Measurements from ENCODE around the gene TBCB. TPM values are rescaled to one million over a fixed set of nuclear protein-coding genes. Genes with fewer than 3 reads are reported as not detected.
"Not testable (repeated sequence)": the region's sequence is repeated elsewhere in the genome, so short reads cannot be mapped to it uniquely, and the experiment has no call there.

TBCB gene, protein sequence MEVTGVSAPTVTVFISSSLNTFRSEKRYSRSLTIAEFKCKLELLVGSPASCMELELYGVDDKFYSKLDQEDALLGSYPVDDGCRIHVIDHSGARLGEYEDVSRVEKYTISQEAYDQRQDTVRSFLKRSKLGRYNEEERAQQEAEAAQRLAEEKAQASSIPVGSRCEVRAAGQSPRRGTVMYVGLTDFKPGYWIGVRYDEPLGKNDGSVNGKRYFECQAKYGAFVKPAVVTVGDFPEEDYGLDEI
- 384 and 395 TPM in 2 replicates for polyA plus RNA-seq (2011; rRNA removed)
- polyA plus RNA-seq (2012; cell fraction: cytosol; rRNA removed): 1,257 and 1,314 TPM in 2 replicates
- polyA plus RNA-seq (2012; cell fraction: nucleus; rRNA removed): 726 and 838 TPM in 2 replicates
- polyA plus RNA-seq (2017; fragmentation: RNase III; extraction: RNeasy Plus Mini Kit Qiagen cat#74134 plus additional on column Dnase treatment): 352 to 400 TPM (median 397 TPM) in 3 replicates
- polyA minus RNA-seq (2011; rRNA and poly(A)+ RNA removed): 256 and 287 TPM in 2 replicates

DNA sequence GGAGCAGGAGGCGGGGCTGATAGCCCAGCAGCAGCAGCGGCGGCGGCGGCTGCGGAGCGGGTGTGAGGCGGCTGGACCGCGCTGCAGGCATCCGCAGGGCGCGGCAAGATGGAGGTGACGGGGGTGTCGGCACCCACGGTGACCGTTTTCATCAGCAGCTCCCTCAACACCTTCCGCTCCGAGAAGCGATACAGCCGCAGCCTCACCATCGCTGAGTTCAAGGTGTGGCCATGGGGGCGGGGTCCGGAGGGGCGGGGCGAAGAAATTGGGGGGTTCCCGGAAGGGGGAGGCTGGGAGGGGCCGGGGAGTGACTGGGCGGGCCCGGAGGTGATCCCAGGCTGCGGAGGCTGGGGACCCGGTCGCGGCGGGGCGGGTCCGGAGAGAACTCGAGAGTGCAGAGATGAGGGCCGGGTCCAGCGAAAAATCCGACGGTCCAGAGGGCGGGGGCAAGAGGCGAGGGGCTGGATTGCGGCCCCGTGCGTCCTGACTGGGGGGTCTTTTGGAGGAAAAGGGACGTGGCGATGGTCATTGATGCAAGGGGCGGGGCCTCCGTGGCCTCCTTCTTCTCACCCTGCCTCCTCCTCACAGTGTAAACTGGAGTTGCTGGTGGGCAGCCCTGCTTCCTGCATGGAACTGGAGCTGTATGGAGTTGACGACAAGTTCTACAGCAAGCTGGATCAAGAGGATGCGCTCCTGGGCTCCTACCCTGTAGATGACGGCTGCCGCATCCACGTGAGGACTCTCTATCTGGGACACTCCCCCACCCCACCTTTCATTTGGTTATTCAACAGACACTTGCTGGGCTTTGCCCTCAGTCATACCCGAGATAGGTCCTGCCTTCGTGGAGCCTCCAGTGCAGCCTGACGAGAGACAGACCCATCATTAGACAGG is at the start of gene TBCB:
TBCB (plus strand) TSS at position 16 of the 891 bp plus-strand sequence; CDS start at position 109, 93 bp downstream.
- Histone ChIP-seq H3K27ac (peak within 1 kb of the TSS; percentile 89 to 91), H3K9me3 (no peaks in the 10 kb centered on the region), H3K4me1 (peaks cover 25% of the 10 kb centered on the region), H3K4me2 (peak within 1 kb of the TSS; percentile 86), H3K4me3 (peak within 1 kb of the TSS; percentile 75)
- TF ChIP-seq SMC3 (IDR thresholded peaks at IDR 0.05): no peak
- TF ChIP-seq, protein P1, sequence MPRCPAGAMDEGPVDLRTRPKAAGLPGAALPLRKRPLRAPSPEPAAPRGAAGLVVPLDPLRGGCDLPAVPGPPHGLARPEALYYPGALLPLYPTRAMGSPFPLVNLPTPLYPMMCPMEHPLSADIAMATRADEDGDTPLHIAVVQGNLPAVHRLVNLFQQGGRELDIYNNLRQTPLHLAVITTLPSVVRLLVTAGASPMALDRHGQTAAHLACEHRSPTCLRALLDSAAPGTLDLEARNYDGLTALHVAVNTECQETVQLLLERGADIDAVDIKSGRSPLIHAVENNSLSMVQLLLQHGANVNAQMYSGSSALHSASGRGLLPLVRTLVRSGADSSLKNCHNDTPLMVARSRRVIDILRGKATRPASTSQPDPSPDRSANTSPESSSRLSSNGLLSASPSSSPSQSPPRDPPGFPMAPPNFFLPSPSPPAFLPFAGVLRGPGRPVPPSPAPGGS (IDR thresholded peaks at IDR 0.05): peak; percentile 10; the same call in 2 of the 3 replicates
- TF ChIP-seq TFCP2L1 (CRISPR knock-in tag; IDR thresholded peaks at IDR 0.05): no peak
- peak; percentile 73 for TF ChIP-seq MYC (IDR thresholded peaks at IDR 0.05; ENCODE audit: borderline replicate concordance, low read length)
- TF ChIP-seq PHF8 (IDR thresholded peaks at IDR 0.05; ENCODE audit: borderline replicate concordance, low read depth): peak; percentile 85
- TF ChIP-seq POLR2A (IDR thresholded peaks at IDR 0.05; ENCODE audit: low read length): peak; percentile 92
- TF ChIP-seq ESRRA (IDR thresholded peaks at IDR 0.05; ENCODE audit: borderline replicate concordance, low read length): 0 out of 2 replicates have a peak, but pooled peaks have one; percentile 28
- TF ChIP-seq CHD2 (IDR thresholded peaks at IDR 0.05; ENCODE audit: low read length, partially characterized antibody): peak; percentile 28
- TF ChIP-seq MAZ (IDR thresholded peaks at IDR 0.05; ENCODE audit: borderline replicate concordance, low read depth, low read length): no peak
- TF ChIP-seq JUN (IDR thresholded peaks at IDR 0.05): peak in 1 of 2 experiments; percentile 69; a peak in 3 of 5 replicates
- TF ChIP-seq, protein P2, sequence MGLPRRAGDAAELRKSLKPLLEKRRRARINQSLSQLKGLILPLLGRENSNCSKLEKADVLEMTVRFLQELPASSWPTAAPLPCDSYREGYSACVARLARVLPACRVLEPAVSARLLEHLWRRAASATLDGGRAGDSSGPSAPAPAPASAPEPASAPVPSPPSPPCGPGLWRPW (IDR thresholded peaks at IDR 0.05): no peak
- no peak for TF ChIP-seq HOXB5 (CRISPR knock-in tag; IDR thresholded peaks at IDR 0.05)
- no peak for TF ChIP-seq NR3C1 (IDR thresholded peaks at IDR 0.05)
- ATAC-seq (peak; percentile 55 to 70), DNase-seq (ENCODE audit: low read depth in 1 of 2, low spot score in 1 of 2) (peak; percentile 56 to 86), FAIRE-seq (no peak)
- POLR2A ChIA-PET: interaction anchor here (0.6 to 3.4 kb wide), 37 partner anchors 9 to 1792 kb away, joined by 3 to 65 read pairs (median 4); partner anchors contain the start of genes ALKBH6, CAPNS1, LIN37 and PSENEN
- CTCF ChIA-PET: interaction anchor here (0.6 to 6.5 kb wide), 10 partner anchors 12 to 92 kb away, joined by 3 to 82 read pairs (median 5); partner anchors contain the start of gene CAPNS1
- 7% methylated on average over 49 of the region's 59 CpGs for WGBS (ENCODE audit: missing lambda C conversion rate)

DNA sequence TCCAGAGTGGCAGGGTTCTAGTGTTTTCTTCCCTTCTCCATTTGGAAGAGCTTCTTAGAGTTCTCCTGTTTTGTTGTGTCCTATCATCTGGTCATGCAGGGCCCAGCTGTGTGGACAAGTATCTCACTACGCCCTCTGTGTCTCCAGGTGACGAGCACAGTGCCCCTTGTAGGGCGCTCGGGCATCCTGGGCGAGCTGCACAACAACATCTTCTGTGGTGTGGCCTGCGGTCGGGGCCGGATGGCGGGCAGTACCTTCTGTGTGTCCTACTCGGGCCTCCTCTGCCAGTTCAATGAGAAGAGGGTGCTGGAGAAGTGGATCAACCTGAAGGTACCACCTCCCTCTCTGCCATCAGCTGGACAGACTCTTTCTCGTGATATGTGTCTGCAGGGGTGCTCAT is 47.6 kb upstream of the TBCB start:
- TF ChIP-seq, protein P3, sequence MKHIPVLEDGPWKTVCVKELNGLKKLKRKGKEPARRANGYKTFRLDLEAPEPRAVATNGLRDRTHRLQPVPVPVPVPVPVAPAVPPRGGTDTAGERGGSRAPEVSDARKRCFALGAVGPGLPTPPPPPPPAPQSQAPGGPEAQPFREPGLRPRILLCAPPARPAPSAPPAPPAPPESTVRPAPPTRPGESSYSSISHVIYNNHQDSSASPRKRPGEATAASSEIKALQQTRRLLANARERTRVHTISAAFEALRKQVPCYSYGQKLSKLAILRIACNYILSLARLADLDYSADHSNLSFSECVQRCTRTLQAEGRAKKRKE (CRISPR knock-in tag; IDR thresholded peaks at IDR 0.05; ENCODE audit: low read depth): no peak
- no peak for TF ChIP-seq HOXB5 (CRISPR knock-in tag; IDR thresholded peaks at IDR 0.05)
- TF ChIP-seq GATA3 (IDR thresholded peaks at IDR 0.05; ENCODE audit: borderline replicate concordance): no peak
- no peak for TF ChIP-seq FOSL2 (IDR thresholded peaks at IDR 0.05)
- TF ChIP-seq FOSL2 (CRISPR knock-in tag; IDR thresholded peaks at IDR 0.05): no peak
- TF ChIP-seq EHMT2 (IDR thresholded peaks at IDR 0.05; ENCODE audit: low read depth): no peak

DNA sequence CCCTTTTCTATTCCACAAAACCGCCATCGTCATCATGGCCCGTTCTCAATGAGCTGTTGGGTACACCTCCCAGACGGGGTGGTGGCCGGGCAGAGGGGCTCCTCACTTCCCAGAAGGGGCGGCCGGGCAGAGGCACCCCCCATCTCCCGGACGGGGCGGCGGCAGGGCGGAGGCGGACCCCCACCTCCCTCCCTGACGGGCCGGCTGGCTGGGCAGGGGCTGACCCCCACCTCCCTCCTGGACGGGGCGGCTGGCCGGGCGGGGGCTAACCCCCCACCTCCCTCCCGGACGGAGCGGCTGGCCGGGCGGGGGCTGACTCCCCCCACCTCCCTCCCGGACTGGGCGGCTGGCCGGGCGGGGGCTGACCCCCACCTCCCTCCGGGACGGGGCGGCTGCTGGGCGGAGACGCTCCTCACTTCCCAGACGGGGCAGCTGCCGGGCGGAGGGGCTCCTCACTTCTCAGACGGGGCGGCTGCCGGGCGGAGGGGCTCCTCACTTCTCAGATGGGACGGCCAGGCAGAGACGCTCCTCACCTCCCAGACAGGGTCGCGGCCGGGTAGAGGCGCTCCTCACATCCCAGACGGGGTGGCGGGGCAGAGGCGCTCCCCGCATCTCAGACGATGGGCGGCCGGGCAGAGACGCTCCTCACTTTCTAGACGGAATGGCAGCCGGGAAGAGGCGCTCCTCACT is 46.3 kb upstream of the TBCB start:
- H3K9me3 ChIP-seq; H3K27ac ChIP-seq; H3K4me2 ChIP-seq; H3K4me3 ChIP-seq; ATAC-seq; POLR2A ChIA-PET; DNase-seq (ENCODE audit: low read depth in 1 of 2, low spot score in 1 of 2); FAIRE-seq: not testable (repeated sequence)
- whole genome bisulfite sequencing (ENCODE audit: missing lambda C conversion rate): 97% methylated on average over 24 of the region's 57 CpGs
- H3K4me1 ChIP-seq: peaks cover 13% of the 10 kb centered on the region
- CTCF ChIA-PET: interaction anchor here (4.7 kb wide), 1 partner anchor 12 kb away, joined by 40 read pairs; the partner anchor contains the start of genes THAP8 and WDR62

More for the DNA sequence above, 47.6 kb upstream of the TBCB start:
- ChIA-PET CTCF (interaction anchor here (0.6 to 4.7 kb wide), 7 partner anchors 10 to 383 kb away, joined by 3 to 40 read pairs (median 6); partner anchors contain the start of genes THAP8 and WDR62), POLR2A (interaction anchor here (0.6 kb wide), 1 partner anchor 14 kb away, joined by 3 read pairs; the partner anchor contains the start of gene THAP8)
- no peak overlapping the region for H3K27ac ChIP-seq
- no peak for FAIRE-seq
- no peak for DNase-seq (ENCODE audit: low read depth in 1 of 2, low spot score in 1 of 2)
- no peaks in the 10 kb centered on the region for H3K9me3 ChIP-seq
- no peak overlapping the region for H3K4me3 ChIP-seq
- WGBS (ENCODE audit: missing lambda C conversion rate): 88% methylated on average over 11 of the region's 11 CpGs
- no peak overlapping the region for H3K4me2 ChIP-seq
- H3K4me1 ChIP-seq: peaks cover 13% of the 10 kb centered on the region
- no peak for ATAC-seq

Data from A549 (cell line).